ENCODE measurements around the gene GEMIN5.

Gene GEMIN5

DNA sequence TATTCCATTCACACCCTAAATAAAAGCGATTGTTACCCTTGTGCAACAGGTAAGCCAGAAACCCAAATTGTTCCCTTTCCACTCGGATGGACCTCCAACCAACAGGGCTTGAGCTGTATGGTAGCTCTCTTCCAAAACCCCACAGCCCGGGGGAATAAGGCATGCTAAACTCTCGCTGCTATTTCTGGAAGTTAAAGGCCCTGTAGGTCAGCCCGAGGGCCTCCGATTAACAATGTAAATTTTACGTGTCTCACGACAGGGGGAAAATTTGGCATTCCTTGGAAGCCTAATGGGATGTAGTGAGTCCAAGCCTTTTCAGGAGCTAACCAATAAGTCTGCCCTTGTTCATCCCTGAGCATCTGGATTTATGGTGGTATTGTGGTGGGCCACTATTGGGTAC, 53.6 kb downstream of the GEMIN5 start:
- DNase-seq = no peak

- no peak for DNase-seq
Observed at GRCh38 chr5:154881986-154882385, 56.0 kb downstream of the GEMIN5 start.

- DNase-seq = no peak
Observed at GRCh38 chr5:154878642-154879335, 59.2 kb downstream of the GEMIN5 start.

DNA sequence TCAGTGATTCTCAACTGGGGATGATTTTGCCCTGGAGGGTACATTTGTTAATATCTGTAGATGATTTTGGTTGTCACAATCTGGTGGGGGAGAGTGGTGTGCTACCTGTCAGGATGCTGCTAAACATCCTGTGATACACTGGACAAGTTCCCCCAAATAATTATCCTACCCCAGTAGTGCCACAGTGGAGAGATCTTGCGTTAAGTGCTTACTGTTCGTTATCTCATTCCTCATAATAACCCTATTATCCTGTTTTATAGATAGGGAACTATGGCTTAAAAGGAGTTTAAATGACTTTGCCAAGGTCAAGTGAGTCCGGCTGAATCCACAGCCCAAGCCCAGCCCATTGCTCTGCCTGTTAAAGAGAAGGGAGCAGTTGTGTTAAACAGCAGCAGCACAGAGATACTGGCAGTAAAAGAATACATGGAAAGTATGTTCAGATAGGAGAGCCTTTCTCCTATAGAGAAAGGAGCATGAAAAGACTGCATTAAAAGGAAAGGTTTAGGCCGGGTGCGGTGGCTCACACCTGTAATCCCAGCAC, 64.2 kb downstream of the GEMIN5 start:
- no peak for DNase-seq

DNA sequence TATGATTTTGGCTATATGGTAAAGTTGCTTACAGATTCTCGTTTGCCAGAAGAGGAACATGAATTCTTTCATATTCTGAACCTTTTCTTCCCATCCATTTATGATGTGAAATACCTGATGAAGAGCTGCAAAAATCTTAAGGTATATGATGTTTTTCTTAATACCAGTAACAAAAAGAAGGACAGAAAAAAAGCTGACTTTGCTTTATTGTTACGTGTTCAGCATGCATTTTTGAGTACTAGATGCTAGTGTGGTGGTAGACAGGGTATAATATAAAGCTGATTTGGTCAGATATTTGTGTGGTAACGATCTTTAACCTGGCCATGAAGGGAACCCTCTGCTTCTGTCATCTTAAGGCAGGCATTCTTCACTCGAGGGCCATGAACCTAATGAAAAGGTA, 66.3 kb downstream of the GEMIN5 start:
- DNase-seq = no peak

DNA sequence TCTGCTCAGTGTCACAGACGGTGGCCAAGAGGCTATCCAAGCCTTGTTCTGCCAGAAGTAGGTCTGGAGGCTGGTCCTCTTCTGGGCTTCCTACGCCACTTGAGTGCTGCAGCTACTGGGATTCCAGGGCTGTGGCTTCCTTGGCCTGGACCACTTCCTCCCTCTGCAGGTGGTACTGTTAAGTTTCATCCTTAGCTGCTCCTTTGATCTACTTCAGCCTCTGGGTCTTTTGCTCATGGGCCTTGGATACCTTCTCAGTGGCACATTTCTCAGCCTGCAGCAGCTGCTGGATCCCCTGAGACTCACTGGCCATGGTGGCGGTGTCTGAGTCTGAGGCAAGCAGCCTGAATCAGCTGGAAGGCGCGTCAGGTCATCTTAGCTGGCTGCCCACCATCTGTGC, 69.3 kb downstream of the GEMIN5 start:
- DNase-seq = peak; percentile 10

DNA sequence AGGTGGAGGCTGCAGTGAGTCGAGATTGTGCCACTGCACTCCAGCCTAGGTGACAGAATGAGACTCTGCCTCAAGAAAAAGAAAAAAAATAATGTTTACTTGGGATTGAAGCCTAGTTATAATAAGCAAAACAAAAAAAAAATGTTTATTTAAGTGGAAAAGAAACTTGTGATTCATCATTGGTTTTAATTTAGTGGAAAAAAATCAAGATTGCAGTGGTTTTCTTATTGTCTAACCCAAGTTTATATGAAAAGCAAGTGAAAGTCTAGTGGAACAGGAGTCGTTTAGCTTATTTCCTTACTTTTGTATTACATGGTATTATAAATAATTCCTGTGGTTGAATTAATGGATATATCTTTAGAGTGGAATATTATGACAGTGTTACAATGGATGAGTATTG, 71.2 kb downstream of the GEMIN5 start:
- DNase-seq = no peak

- no peak for DNase-seq
Observed at GRCh38 chr5:154865466-154866184, 72.4 kb downstream of the GEMIN5 start.

DNA sequence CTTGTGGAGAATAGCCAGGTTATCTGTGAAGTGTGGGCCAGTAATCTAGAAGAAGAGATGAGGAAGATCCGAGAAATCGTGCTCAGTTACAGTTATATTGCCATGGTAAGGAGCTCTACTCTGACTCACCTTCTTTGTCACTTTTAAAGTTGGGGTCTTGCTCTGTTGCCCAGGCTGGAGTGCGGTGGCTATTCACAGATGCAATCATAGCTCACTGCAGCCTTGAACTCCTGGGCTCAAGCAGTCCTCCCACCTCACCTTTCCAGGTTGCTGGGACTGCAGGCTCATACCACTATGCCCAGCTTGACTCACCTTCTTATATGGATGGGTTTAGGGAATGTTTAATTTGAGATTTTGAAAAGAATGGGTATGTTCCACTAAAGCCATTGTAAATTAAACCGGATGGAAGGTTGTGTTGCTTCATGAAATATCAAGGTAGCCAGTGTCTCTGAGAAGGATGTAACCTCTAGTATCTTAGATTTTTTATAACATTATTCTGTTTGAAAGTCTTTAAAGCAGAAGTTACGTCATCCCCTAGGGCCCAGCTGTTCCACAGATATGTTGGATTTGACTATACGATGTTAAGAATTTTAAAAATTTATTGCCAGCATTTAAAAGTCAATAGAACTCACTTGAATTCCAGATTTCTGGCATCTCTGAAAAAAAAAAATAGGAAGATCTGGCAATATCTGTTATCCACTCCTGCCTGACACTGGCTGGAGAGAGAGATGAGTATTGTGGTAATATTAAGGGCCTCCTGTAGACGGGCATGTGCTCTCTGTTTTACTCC, 74.5 kb downstream of the GEMIN5 start:
- no peak for DNase-seq

DNA sequence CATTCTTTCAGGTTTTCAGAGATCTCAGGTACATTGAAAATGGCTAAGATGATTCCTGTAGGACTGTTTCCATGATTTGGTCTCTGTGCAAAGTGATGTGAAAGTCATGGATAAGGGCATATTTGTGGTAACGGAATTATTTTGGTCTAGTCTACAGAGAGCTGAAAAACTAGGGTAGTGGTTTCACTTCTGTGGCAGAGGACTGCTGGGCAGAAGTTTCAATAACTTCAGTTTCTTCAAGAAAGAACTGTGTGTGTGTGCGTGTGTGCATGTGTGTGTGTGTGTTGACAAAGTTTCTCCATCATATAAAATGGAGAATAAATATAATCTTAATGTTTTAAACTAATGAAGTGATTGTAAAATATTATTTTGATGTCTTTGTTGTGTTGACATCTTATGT, 75.2 kb downstream of the GEMIN5 start:
- DNase-seq = peak; percentile 11

DNA sequence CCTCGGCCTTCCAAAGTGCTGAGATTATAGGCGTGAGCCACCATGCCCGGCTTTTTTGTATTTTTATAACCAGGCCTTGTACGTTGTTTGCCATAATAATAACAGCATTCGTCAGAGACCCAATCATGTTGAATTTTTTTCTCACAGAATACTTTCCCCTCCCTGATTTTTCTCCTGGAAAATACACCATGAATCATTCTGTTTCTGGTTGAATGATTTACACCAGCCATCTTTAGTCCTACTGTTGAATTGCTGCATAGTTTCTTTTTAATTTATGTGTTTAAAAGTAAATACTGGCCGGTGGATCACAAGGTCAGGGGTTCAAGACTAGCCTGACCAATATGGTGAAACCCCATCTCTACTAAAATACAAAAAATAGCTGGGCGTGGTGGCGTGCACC, 76.1 kb downstream of the GEMIN5 start:
- no peak for DNase-seq

DNA sequence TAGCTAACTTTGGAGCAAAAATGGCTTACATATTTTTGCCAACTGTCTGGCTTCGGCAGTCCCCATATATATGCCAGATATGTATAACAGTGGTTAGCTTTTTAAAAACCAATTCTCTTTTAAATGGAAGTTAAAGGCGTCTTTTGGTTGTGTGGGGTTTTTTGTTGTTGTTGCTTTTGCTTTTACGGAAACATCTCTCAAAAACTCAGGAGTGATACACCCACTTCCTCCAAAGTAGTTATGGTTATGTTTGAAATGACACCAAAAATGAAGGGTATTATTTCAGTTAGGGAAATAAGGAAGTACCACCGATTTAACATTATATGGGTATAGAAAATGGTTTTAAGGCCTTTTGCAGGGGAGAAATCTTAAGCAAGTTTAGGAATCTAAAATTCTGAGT, 77.2 kb downstream of the GEMIN5 start:
- peak; percentile 13 for DNase-seq

- peak; percentile 14 for DNase-seq
Observed at GRCh38 chr5:154860123-154860522, 77.9 kb downstream of the GEMIN5 start.

GRCh38 chr5:154858972-154859871, 78.8 kb downstream of the GEMIN5 start:
- DNase-seq = peak; percentile 41

GRCh38 chr5:154858297-154858971, 79.6 kb downstream of the GEMIN5 start, which contains the start of gene CNOT8:
Gene CNOT8, plus strand, starts transcription at chr5:154858627. Its CDS starts 4,652 bp downstream, at chr5:154863279.
- peak; percentile 97 for DNase-seq

DNA sequence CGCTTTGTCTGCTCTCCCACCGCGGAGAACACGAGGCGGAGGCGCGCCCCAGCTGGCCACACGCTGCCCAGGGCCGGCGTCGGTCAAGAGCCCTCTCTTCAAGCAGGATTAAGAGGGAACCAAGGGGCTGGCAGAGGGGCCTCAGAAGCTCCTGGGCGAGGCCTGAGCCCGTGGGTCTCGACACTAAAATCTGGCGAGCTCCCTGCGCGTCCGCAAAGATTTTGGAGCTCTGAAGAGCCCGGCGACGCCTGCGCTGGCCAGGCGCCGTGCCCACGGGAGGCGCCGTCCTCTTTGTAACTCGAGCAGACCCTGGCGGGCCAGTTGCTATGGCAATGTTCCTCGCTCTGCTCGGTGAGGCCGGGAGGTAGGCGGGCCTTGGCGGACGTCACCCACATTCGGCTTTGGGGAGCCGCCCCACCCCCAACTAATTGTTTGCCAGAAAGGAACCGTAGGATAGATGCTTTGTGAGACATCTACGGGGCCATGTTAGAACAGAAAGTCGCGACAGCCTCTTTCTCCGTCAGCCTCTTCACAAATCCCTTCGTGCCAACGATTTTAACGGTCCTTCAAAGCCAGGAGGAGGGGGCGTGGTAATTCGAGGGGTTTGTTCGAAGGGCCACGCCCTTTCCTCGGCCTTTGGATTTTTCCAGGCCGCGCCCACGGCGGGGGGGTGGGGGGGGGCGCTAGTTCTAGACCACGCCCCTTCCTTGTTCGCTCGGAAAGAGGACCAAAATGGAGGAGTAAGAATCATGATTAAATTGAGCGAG, 80.3 kb downstream of the GEMIN5 start:
- peak; percentile 94 for DNase-seq

DNA sequence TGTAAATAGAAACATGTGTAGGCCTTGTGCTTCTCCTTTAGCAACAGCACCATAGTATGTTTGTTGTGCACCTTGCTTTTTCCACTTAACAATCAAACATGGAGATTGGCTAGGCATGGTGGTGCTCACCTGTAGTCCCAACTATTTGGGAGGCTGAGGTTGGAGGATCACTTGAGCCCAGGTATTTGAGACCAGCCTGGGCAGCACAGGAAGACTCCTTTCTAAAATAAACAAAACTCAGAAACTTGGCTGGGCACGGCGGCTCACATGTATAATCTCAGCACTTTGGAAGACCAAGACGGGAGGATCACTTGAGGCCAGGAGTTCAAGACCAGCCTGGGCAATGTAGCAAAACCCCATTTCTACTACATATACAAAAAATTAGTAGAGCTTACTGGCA, 86.7 kb downstream of the GEMIN5 start:
- no peak for DNase-seq

GRCh38 chr5:154850255-154851062, 87.6 kb downstream of the GEMIN5 start, which contains the start of gene FAXDC2:
Gene FAXDC2, minus strand, starts transcription at chr5:154850603. Its CDS starts 12,425 bp downstream, at chr5:154838178.
- DNase-seq = no peak

DNA sequence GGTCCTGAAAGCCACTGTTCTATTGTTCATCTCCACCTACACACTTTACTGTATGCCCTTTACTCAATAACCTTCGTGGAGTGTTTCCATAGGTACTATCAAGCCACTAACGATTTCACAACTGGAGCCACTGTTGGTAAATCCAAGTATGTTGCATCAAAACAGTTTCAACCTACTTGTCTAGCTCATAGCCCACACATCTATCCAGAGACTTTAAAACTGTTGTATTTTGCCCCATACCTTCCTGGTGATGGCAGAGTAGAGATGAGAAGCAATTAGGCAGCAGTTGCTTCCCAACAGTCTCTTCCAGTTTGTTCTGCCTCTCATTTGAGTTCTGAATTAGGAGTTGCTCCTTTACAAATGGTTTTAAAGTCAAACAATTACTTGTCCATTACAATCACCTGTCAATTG, 88.2 kb downstream of the GEMIN5 start:
- DNase-seq = no peak

- DNase-seq = no peak
Observed at GRCh38 chr5:154849264-154849785, 88.7 kb downstream of the GEMIN5 start.
